Left colon (tissue), 2 donors: ENCODE data around the gene NDUFB10. TPM values are rescaled to one million over a fixed set of nuclear protein-coding genes. Genes with fewer than 3 reads are reported as not detected.
"Not testable (repeated sequence)": the region's sequence is repeated elsewhere in the genome, so short reads cannot be mapped to it uniquely, and the experiment has no call there.

Experiments used
- ATAC-seq: fragments of 200-7000 bp; cut with Tn5 transposase; one replicate; pipeline ENCODE4 v1.9.1; 2020; ENCODE audit warnings: mild to moderate bottlenecking, moderate library complexity
- DNase-seq, 2 donors: peaks; one replicate each; pipeline ENCODE4 v3.0.0-alpha.2; 2020
- intact Hi-C, 2 donors: fragments of 100-400 bp; cut with DNase I in 1 of 2; cut with micrococcal nuclease in 1 of 2; formaldehyde crosslinking; loops; one replicate each; pipeline versions ENCODE4 v1.11.2 to v1.14.0; 2022; cut with DNase I, micrococcal nuclease
- total RNA-seq, 2 donors: library from RNA; stranded (reverse); fragmentation: NEBNext Ultra II Directional; extraction: Animal tissue kit (Norgen Biotek cat#: 25700); gene quantifications; one replicate each; pipeline ENCODE4 v1.2.1, GENCODE V29; 2021
- donor health status: DM: no; HTN: no; CAD: no.
- donor health status: DM: yes; HTN: yes; CAD: no.

Gene NDUFB10
- total RNA-seq, 2 donors from 2014 or later, result 224 to 273 TPM

- no peak for DNase-seq
- no peak for ATAC-seq
- intact Hi-C loops, result loop anchor here in 1 of 2 donors (5.0 kb wide), 1 partner anchor 60 kb away; no protein-coding TSS in a partner anchor
Observed at GRCh38 chr16:1922357-1922756, 37.0 kb upstream of the NDUFB10 start.

DNA sequence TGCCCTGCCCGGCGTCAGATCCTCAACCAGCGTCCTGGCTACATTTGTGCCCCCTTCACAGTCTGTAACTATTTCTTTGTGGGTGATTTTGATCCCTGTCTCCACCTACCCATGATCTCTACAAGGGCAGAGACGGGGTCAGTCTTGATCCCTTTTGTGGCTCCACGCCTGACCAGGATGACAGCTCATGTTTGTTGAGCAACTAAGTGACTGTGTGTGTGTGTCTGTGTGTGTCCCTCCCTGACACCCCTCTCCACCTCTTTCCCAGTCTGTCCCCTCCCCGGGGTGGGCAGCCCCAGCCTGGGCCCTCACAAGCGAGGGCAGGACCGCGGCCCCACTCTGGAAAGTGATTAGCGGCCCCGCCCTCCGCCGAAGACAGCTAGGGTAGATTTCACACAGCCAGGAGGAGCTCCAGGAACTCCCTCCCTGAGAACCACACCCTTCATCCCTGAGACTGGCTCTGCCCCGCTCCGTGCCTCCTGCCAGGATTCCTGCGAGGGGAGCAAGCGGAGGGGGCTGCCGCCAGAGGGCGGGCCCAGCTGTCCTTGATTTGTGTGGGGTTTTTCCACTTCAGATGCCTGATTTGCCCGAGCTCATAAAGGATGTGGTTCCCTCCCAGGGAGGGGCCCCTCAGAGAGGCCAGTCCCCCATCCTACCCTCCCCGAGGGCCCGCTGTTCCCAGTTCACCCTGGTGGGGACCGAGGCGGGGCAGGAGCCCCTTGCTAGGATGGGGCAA is 35.9 kb upstream of the NDUFB10 start:
- peak; percentile 89 for ATAC-seq
- intact Hi-C loops, result loop anchor here in 1 of 2 donors (5.0 kb wide), 1 partner anchor 61 kb away; no protein-coding TSS in a partner anchor

GRCh38 chr16:1924095-1924494 is 35.2 kb upstream of the NDUFB10 start:
- DNase-seq (no peak), ATAC-seq (no peak)
- intact Hi-C loops, result loop anchor here in 1 of 2 donors (5.0 kb wide), 1 partner anchor 62 kb away; no protein-coding TSS in a partner anchor

More for the DNA sequence above, 35.9 kb upstream of the NDUFB10 start:
- peak; percentile 56 to 76 for DNase-seq

GRCh38 chr16:1926271-1926670 is 33.1 kb upstream of the NDUFB10 start:
- DNase-seq (no peak), ATAC-seq (no peak)
- intact Hi-C loops, result no loop called here

- intact Hi-C loops, result no loop called here
- DNase-seq (peak in 1 of 2 donors; percentile 53), ATAC-seq (peak; percentile 66)
Observed at GRCh38 chr16:1929105-1929504, 30.2 kb upstream of the NDUFB10 start.

DNA sequence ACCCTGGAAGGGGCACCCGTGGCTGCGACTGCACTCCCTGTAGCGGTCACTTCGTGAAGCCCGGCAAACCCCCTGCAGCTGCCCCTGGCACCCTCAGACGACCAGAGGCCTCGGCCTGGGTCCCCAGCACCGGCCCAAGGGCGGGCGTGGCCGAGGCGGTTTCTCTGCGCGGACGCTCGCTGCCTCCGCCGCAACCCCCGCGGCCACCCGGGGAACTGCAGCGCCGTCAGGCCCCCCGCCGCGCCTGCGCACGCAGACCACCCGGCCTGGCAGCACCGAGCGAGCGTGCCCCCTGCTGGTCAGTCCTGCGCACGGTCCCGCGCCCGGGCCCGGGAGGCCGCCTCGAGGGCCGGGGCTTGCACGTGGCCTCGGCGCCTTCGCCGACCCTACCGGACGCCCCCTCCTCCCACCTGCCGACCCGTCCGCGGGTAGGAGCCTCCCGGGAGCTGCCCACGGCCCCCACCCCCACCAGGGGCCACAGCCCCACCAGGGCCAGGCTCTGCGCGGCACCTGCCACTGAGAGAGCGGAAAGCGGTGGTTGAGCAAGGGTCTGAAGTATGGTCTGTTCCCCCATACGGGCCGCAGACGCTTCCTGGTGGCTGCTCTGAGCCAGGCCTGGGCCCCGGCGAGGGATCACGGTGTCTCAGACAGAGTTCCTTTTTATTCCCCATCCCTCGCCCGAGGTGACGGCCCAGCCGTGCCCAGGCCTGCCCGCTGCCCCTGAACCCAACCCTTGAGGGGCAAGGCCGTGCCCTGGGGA is 29.6 kb upstream of the NDUFB10 start:
- ATAC-seq, result peak; percentile 88
- intact Hi-C loops, result loop anchor here in 1 of 2 donors (5.0 kb wide), 1 partner anchor 67 kb away; no protein-coding TSS in a partner anchor

DNA sequence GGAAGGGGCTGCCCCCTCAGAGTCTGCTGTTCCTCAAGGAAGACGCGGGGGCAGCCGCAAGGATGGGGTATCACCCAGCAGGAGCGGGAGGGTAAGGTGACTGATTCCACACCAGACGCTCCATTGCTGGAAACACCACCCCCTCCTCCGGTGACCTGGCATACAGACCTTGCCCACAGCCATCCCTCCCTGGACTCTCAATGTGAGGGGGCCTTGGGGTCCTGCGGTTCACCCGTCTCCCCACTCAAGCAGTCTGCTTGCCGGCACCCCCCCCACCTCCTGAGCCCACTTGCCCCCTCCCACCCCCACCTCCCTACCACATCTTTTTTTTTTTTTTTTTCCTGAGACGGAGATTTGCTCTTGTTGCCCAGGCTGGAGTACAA is 29.0 kb upstream of the NDUFB10 start:
- DNase-seq (no peak), ATAC-seq (no peak)
- intact Hi-C loops, result loop anchor here in 1 of 2 donors (5.0 kb wide), 1 partner anchor 68 kb away; no protein-coding TSS in a partner anchor

More for the DNA sequence above, 29.6 kb upstream of the NDUFB10 start:
- peak; percentile 77 to 92 for DNase-seq

DNA sequence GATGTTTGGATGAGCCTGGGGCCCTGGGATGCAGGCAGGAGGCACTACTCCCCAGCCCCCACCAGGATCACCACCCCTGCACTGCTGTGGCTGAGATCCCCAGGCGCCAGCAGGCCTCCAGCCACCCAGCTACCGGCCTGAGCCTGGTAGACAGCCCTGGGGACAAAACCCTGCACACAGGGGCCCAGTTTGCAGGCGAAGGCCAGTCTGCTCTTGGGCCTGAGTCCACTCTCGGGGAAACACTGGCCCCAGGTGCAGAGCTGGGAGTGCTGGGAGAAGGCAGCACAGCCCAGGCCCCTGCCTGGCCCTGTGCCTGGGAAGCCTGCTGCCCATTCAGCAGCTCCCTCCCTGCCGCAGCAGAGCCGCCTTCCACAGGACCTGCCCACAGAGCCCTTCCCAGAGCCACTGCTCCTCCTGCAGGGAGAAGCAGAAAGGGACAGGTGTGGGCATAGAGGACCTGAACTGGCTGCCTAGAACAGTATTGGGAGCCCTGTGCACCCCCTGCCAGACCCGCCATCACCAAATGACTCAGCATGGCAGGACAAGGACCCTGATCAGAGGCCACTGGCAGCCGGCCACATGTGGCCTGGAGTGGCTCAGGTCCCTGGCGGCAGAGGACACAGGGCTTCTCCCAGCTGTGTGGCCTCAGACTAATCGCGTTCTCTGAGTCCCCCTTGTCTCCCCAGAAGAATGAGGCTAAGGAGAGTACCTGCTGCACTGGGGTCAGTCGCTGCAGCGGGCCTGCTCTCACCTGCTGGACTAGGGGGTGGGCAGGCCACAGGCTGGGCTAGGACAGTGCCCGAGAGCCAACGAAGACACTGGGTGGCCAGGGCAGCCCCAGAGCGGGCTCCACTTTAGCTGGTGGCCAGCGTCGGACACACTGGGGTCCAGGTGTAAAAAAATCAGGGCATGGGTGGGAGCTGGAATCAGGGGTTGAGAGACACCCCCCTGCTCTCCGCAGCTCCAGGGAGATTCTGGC is 27.0 kb upstream of the NDUFB10 start:
- DNase-seq, result peak in 1 of 2 donors; percentile 59
- peak; percentile 67 for ATAC-seq
- intact Hi-C loops, result loop anchor here in 1 of 2 donors (5.0 kb wide), 1 partner anchor 70 kb away; no protein-coding TSS in a partner anchor

DNA sequence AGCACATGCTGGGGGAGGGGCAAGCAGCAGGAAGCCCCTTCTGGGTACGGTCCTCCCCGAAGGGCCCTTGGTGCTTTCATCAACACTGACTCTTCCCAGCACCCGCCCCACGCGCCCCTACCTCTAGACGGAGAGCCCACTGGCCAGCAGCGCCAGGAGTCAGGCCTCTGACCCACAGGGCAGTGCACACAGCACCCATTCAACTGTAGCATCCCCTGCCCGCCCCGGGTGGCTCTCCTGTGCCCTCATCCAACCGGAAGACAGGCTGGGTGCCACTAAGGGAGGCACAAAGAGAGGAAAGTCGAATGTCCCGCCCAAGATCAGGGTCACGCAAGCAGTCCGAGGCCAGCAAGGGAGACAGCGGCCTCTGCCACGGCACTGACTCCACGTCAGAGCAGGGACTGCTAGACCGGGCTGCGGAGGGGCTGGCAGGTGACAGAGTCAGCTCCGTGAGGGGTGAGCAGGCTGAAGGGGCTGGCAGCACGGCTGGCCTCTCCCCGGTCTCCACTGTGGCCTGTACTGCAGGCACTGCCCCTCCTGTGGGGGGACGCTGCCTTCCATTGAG is 26.2 kb upstream of the NDUFB10 start:
- DNase-seq (no peak), ATAC-seq (no peak)
- intact Hi-C loops, result loop anchor here in 1 of 2 donors (5.0 kb wide), 1 partner anchor 71 kb away; no protein-coding TSS in a partner anchor

GRCh38 chr16:1936945-1937479 is 22.3 kb upstream of the NDUFB10 start:
- DNase-seq (no peak), ATAC-seq (no peak)
- intact Hi-C loops, result no loop called here

DNA sequence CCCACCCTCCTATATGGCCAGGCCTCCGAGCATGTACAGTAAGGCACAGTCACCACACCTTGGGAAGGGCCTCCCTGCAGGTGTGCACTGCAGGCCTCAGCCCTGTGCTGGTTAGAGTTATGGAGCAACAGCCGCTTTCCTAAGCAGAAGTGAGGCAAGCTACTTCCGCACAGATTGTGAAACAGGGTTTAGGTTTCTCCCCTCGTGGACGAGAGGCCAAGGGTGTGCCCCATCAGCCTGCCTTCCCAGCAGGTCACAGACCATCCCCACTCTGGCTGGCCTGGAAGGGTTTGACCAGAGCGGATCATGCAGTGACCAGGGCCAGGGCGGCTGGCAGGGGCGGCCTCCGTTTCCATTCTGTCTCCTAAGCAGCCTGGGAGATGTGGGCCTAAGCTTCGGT is 21.0 kb upstream of the NDUFB10 start:
- DNase-seq (no peak), ATAC-seq (no peak)
- intact Hi-C loops, result no loop called here

DNA sequence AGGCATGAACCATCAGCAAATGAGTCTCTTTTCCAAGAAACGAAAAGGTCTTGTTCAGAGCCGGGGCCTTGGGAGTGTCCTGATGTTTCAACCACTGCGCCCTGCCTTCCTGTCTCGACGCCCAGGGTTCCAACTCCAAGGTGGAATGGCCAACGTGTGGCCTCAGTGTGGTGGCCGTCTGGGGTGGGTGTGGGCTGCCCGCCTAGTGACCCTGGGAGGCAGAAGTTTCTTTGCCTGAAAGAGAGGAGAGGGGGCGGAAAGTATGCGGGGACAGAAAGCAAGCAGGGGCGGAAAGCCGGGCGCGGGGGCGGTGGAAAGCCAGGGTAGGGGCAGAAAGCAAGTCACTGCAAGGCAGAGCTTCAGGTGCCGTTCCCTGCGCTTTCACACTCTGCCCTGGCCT is 20.4 kb upstream of the NDUFB10 start:
- intact Hi-C loops, result no loop called here
- no peak for ATAC-seq
- no peak for DNase-seq

DNA sequence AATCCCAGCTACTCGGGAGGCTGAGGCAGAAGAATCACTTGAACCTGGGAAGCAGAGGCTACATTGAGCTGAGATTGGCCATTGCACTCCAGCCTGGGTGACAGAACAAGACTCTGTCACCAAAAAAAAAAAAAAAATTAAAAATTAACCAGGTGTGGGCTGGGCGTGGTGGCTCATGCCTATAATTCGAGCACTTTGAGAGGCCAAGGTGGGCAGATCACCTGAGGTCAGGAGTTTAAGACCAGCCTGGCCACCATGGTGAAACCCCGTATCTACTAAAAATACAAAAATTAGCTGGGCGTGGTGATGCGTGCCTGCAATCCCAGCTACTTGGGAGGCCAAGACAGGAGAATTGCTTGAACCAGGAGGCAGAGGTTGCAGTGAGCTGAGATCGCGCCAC is 19.5 kb upstream of the NDUFB10 start:
- intact Hi-C loops, result not testable (repeated sequence)
- peak; percentile 12 for ATAC-seq

GRCh38 chr16:1940273-1941161 is 18.8 kb upstream of the NDUFB10 start:
- peak; percentile 54 to 60 for DNase-seq
- intact Hi-C loops, result no loop called here
- peak; percentile 36 for ATAC-seq

More for the DNA sequence above, 19.5 kb upstream of the NDUFB10 start:
- not testable (repeated sequence) for DNase-seq

DNA sequence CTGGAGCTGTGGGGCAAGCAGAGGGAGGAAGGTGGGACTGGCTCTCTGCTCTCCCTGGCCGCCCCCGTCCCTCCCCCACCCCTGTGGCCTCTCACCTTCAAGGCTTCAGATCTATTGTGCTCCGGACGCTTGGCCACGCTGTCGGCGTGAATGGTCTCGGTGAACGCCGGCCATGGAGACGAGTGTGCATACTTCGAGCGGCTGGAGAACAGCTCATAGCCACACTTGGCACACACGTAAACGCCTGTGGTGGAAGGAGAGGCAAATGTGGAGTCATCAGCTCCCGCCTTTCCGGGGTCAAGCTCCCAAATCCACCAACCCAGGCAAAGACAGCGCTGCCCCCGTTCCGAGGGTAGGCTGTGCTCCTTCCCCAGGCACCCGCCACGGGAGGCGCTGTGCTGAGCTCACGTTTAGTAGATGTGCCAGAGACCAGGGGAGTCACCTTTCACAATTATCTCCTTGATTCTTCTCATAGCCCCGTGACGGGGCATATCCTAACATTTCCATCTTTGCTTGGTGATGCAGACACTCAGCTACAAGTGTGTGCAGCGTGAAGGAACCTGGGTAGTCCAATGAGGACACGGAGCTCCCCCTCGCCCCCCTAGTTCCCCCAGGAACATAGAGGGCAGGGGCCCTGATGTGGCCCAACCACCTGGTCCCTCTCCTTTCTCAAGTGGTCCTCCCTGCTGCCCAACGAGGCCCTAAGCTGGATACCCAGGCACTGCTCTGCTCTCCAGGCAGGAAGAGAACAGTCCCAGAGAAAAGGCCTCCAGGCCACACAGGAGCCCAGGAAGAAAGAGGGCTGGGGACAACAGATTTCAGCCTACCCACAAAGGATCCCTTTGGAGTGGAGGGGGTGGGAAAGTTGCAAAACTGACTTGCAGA is 17.9 kb upstream of the NDUFB10 start:
- no peak for DNase-seq
- no peak for ATAC-seq
- intact Hi-C loops, result no loop called here
